SU-DHL-6 (cell line): ENCODE results near the gene SP140.

Source experiments
- H2AFZ ChIP-seq: fragments of 200-600 bp; sonication (generic); 2 replicates; pipeline ENCODE4 v1.6.1; 2014; ENCODE audit warnings: low read depth, mild to moderate bottlenecking, moderate library complexity, mixed read lengths, antibody characterized with exemption, low read length; ENCODE audit not compliant: severe bottlenecking
- H3F3A ChIP-seq: fragments of 200-600 bp; shearing (Covaris generic); 2 replicates; pipeline ENCODE4 v1.6.0; 2016; ENCODE audit warnings: antibody characterized with exemption, mild to moderate bottlenecking; ENCODE audit not compliant: insufficient read depth
- H3K27ac ChIP-seq: fragments of 200-600 bp; sonication (generic); 2 replicates; pipeline ENCODE4 v1.5.1; 2016; ENCODE audit warnings: low read depth, mild to moderate bottlenecking, low read length, moderate library complexity, mixed read lengths
- H3K27me3 ChIP-seq: fragments of 200-600 bp; sonication (generic), shearing (Covaris generic); 2 replicates; pipeline ENCODE4 v1.6.0; 2014; ENCODE audit warnings: mild to moderate bottlenecking, low read length
- H3K36me3 ChIP-seq: fragments of 200-600 bp; sonication (generic); 2 replicates; pipeline ENCODE4 v1.6.1; 2014; ENCODE audit warnings: mild to moderate bottlenecking, low read length, mixed read lengths
- H3K4me2 ChIP-seq: fragments of 300-600, 200-600 bp; shearing (Covaris generic), sonication (generic); 2 replicates; pipeline ENCODE4 v1.6.0; 2014; ENCODE audit warnings: low read length, low read depth, mild to moderate bottlenecking; ENCODE audit not compliant: poor library complexity, severe bottlenecking
- H3K4me3 ChIP-seq: fragments of 200-600 bp; sonication (generic); 2 replicates; pipeline ENCODE4 v1.5.1; 2014; ENCODE audit warnings: antibody characterized with exemption, low read length, mild to moderate bottlenecking, mixed read lengths; ENCODE audit not compliant: insufficient read depth, poor library complexity, severe bottlenecking
- H3K79me2 ChIP-seq: fragments of 200-600 bp; sonication (generic); 2 replicates; pipeline ENCODE4 v1.6.1; 2014; ENCODE audit warnings: mild to moderate bottlenecking, low read length, moderate library complexity; ENCODE audit not compliant: insufficient read depth
- H3K9ac ChIP-seq: fragments of 200-600 bp; sonication (generic); 2 replicates; pipeline ENCODE4 v1.7.0; 2014; ENCODE audit warnings: mild to moderate bottlenecking, low read length
- H3K9me2 ChIP-seq: fragments of 200-600 bp; sonication (generic); replicated peaks from 2 replicates; pipeline ENCODE4 v1.6.1; 2014; ENCODE audit warnings: low read length; ENCODE audit not compliant: insufficient read depth
- H3K9me3 ChIP-seq: fragments of 200-600 bp; sonication (generic); 2 replicates; pipeline ENCODE4 v1.6.1; 2014; ENCODE audit warnings: low read length, mixed read lengths; ENCODE audit not compliant: insufficient read depth
- H4K20me1 ChIP-seq: fragments of 200-600 bp; sonication (generic); 2 replicates; pipeline ENCODE4 v1.6.1; 2014; ENCODE audit warnings: low read depth, mild to moderate bottlenecking, antibody characterized with exemption, low read length, moderate library complexity, mixed read lengths
- CTCF ChIP-seq: fragments of 200-600 bp; sonication (generic); IDR thresholded peaks from one replicate; pipeline ENCODE4 v1.5.1; 2017; ENCODE audit warnings: antibody characterized with exemption, mild to moderate bottlenecking, low read length, moderate library complexity; ENCODE audit not compliant: insufficient read depth, poor library complexity, severe bottlenecking
- EZH2phosphoT487 ChIP-seq: fragments of 200-600 bp; sonication (generic), shearing (Covaris generic); conservative IDR thresholded peaks from 2 replicates; pipeline ENCODE4 v1.6.1; 2018; ENCODE audit warnings: mild to moderate bottlenecking, antibody characterized with exemption, low read length, moderate library complexity, mixed read lengths

SP140 gene

GRCh38 chr2:230312638-230313037 is 87.1 kb downstream of the SP140 start:
- Histone ChIP-seq H3K27me3 (no peaks in the 10 kb centered on the region), H2AFZ (no peak overlapping the region)

GRCh38 chr2:230317366-230317765 is 91.8 kb downstream of the SP140 start:
- peaks cover 28% of the 10 kb centered on the region for H3F3A ChIP-seq
- H3K79me2 ChIP-seq, result no peaks in the 10 kb centered on the region
- H3K9me3 ChIP-seq, result no peaks in the 10 kb centered on the region
- H3K36me3 ChIP-seq, result 0 out of 2 replicates have a peak, but pooled peaks cover 5% of the 10 kb centered on the region
- no peak overlapping the region for H3K4me3 ChIP-seq
- no peaks in the 10 kb centered on the region for H3K27me3 ChIP-seq
- H2AFZ ChIP-seq, result no peak overlapping the region
- TF ChIP-seq CTCF, result no peak
- no peak for TF ChIP-seq EZH2phosphoT487
- H3K9ac ChIP-seq, result peak overlapping the region; percentile 48; the same call in 1 of the 2 replicates
- peak overlapping the region; percentile 90 for H3K27ac ChIP-seq
- no peaks in the 10 kb centered on the region for H4K20me1 ChIP-seq
- no peaks in the 10 kb centered on the region for H3K9me2 ChIP-seq
- H3K4me2 ChIP-seq, result peak overlapping the region; percentile 63

More at GRCh38 chr2:230312638-230313037, 87.1 kb downstream of the SP140 start:
- Histone ChIP-seq H3K9me2 (no peaks in the 10 kb centered on the region), H3K27ac (no peak overlapping the region), H3K9ac (no peak overlapping the region), H4K20me1 (no peaks in the 10 kb centered on the region), H3K9me3 (no peaks in the 10 kb centered on the region), H3K4me3 (no peak overlapping the region), H3K4me2 (no peak overlapping the region), H3K79me2 (no peaks in the 10 kb centered on the region), H3K36me3 (0 out of 2 replicates have a peak, but pooled peaks cover 8% of the 10 kb centered on the region), H3F3A (peaks cover 7% of the 10 kb centered on the region)
- no peak for TF ChIP-seq CTCF
- TF ChIP-seq EZH2phosphoT487, result no peak

- peak overlapping the region; percentile 63 for H3K4me2 ChIP-seq
- H3K9ac ChIP-seq, result peak overlapping the region; percentile 48
- H3K79me2 ChIP-seq, result no peaks in the 10 kb centered on the region
- peak overlapping the region; percentile 37 for H2AFZ ChIP-seq
- H3K27me3 ChIP-seq, result no peaks in the 10 kb centered on the region
- TF ChIP-seq EZH2phosphoT487, result no peak
- TF ChIP-seq CTCF, result no peak
- no peaks in the 10 kb centered on the region for H3K9me3 ChIP-seq
- no peaks in the 10 kb centered on the region for H3K36me3 ChIP-seq
- peak overlapping the region; percentile 26 for H3K4me3 ChIP-seq
- no peaks in the 10 kb centered on the region for H4K20me1 ChIP-seq
- H3F3A ChIP-seq, result peaks cover 28% of the 10 kb centered on the region
- H3K9me2 ChIP-seq, result no peaks in the 10 kb centered on the region
- H3K27ac ChIP-seq, result peak overlapping the region; percentile 90
Observed at GRCh38 chr2:230318190-230319121, 92.9 kb downstream of the SP140 start.
